IMR-90 (cell line): ENCODE data around the gene IFNL1. TPM values are rescaled to one million over a fixed set of nuclear protein-coding genes. Genes with fewer than 3 reads are reported as not detected.

Experiments
- ATAC-seq: fragments of 200-7000 bp; cut with Tn5 transposase; 2 replicates; pipeline ENCODE4 v1.9.1; 2020; ENCODE audit warnings: low read depth, mild to moderate bottlenecking, moderate library complexity
- BruUV-seq: library from RNA; stranded (reverse); fragments of 400-500 nt; replicated peaks from 2 replicates; lab custom pipeline; 2021; lab: Mats Ljungman, UMichigan
- CTCF ChIA-PET: fragments of 300-600 bp; formaldehyde crosslinking; extraction: SDS; loops from one replicate; lab custom pipeline; 2021; ENCODE audit warnings: antibody characterized with exemption; lab: Yijun Ruan, JAX
- POLR2A ChIA-PET: fragments of 300-600 bp; sonication (Branson Sonifier 250); formaldehyde crosslinking; loops from one replicate; lab custom pipeline; 2022; ENCODE audit warnings: antibody characterized with exemption; ENCODE audit not compliant: unreplicated experiment; lab: Charles Lee
- DNase-seq: peaks from one replicate; pipeline ENCODE4 v3.0.0; 2013
- H2AFZ ChIP-seq: replicated peaks from 2 replicates; pipeline ENCODE3; 2013; ENCODE audit warnings: low read length, mild to moderate bottlenecking; ENCODE audit not compliant: poor library complexity
- H2AK5ac ChIP-seq: 2 replicates; pipeline ENCODE4 v1.6.1; 2013; ENCODE audit warnings: low read depth, low read length, inconsistent platforms
- H2AK9ac ChIP-seq: replicated peaks from 2 replicates; pipeline ENCODE3; 2013; ENCODE audit warnings: mild to moderate bottlenecking, low read depth, low read length, moderate library complexity; ENCODE audit not compliant: poor library complexity
- H2BK120ac ChIP-seq: 2 replicates; pipeline ENCODE4 v1.6.1; 2013; ENCODE audit warnings: low read depth, low read length, inconsistent platforms
- H2BK15ac ChIP-seq: 3 replicates; pipeline ENCODE4 v1.6.1; 2013; ENCODE audit warnings: low read depth, low read length, inconsistent platforms
- H2BK20ac ChIP-seq: 2 replicates; pipeline ENCODE4 v1.6.1; 2013; ENCODE audit warnings: low read depth, mild to moderate bottlenecking, inconsistent platforms, low read length, moderate library complexity
- H2BK5ac ChIP-seq: 2 replicates; pipeline ENCODE4 v1.6.1; 2013; ENCODE audit warnings: mild to moderate bottlenecking, low read depth, low read length, inconsistent platforms; ENCODE audit not compliant: poor library complexity, severe bottlenecking
- H3K14ac ChIP-seq: replicated peaks from 2 replicates; pipeline ENCODE4 v1.6.1; 2013; ENCODE audit warnings: low read depth, low read length, inconsistent platforms
- H3K18ac ChIP-seq: 2 replicates; pipeline ENCODE4 v1.6.1; 2013; ENCODE audit warnings: low read depth, low read length, control low read depth
- H3K23ac ChIP-seq: 2 replicates; pipeline ENCODE4 v1.6.1; 2013; ENCODE audit warnings: low read depth, low read length, inconsistent platforms
- H3K27ac ChIP-seq: 2 replicates; pipeline ENCODE4 v1.5.1; 2013; ENCODE audit warnings: mild to moderate bottlenecking, control low read depth, low read length; ENCODE audit not compliant: insufficient read depth
- H3K27me3 ChIP-seq: 2 replicates; pipeline ENCODE4 v1.6.1; 2013; ENCODE audit warnings: low read length; ENCODE audit not compliant: control insufficient read depth, insufficient read depth
- H3K36me3 ChIP-seq: 2 replicates; pipeline ENCODE4 v1.6.1; 2013; ENCODE audit warnings: low read length, mixed read lengths; ENCODE audit not compliant: control insufficient read depth, insufficient read depth
- H3K4ac ChIP-seq: 2 replicates; pipeline ENCODE4 v1.6.1; 2013; ENCODE audit warnings: low read depth, low read length, inconsistent platforms
- H3K4me1 ChIP-seq: 2 replicates; pipeline ENCODE4 v1.6.1; 2013; ENCODE audit warnings: low read length, mixed read lengths; ENCODE audit not compliant: control insufficient read depth, insufficient read depth
- H3K4me2 ChIP-seq: 2 replicates; pipeline ENCODE4 v1.6.1; 2013; ENCODE audit warnings: low read depth, mild to moderate bottlenecking, control low read depth, low read length, moderate library complexity
- H3K4me3 ChIP-seq: 2 replicates; pipeline ENCODE4 v1.5.1; 2013; ENCODE audit warnings: low read depth, mild to moderate bottlenecking, control low read depth, low read length, moderate library complexity; ENCODE audit not compliant: insufficient read depth
- H3K56ac ChIP-seq: 2 replicates; pipeline ENCODE4 v1.6.1; 2013; ENCODE audit warnings: low read length, inconsistent platforms; ENCODE audit not compliant: insufficient read depth; ENCODE audit errors: extremely low read depth
- H3K79me1 ChIP-seq, 2 experiments: 2 replicates each; pipeline ENCODE4 v1.6.1; 2013; ENCODE audit warnings: low read length in 2 of 2, inconsistent platforms in 1 of 2, low read depth in 1 of 2
- H3K9ac ChIP-seq: 2 replicates; pipeline ENCODE4 v1.6.1; 2013; ENCODE audit warnings: low read depth, low read length, control low read depth
- H3K9me1 ChIP-seq: 2 replicates; pipeline ENCODE4 v1.6.1; 2013; ENCODE audit warnings: low read length, inconsistent platforms; ENCODE audit not compliant: insufficient read depth
- H3K9me3 ChIP-seq: 2 replicates; pipeline ENCODE4 v1.6.1; 2013; ENCODE audit warnings: low read length; ENCODE audit not compliant: control insufficient read depth, insufficient read depth
- H4K20me1 ChIP-seq: 2 replicates; pipeline ENCODE4 v1.6.1; 2013; ENCODE audit warnings: low read length, inconsistent platforms; ENCODE audit not compliant: insufficient read depth
- H4K5ac ChIP-seq: 2 replicates; pipeline ENCODE4 v1.6.1; 2013; ENCODE audit warnings: mild to moderate bottlenecking, low read depth, low read length, control low read depth
- H4K8ac ChIP-seq, 2 experiments: 2 replicates each; pipeline ENCODE4 v1.6.1; 2013; ENCODE audit warnings: low read depth in 2 of 2, low read length in 2 of 2, control low read depth in 1 of 2, inconsistent platforms in 1 of 2
- H4K91ac ChIP-seq: 2 replicates; pipeline ENCODE4 v1.6.1; 2013; ENCODE audit warnings: low read depth, low read length, inconsistent platforms; ENCODE audit not compliant: insufficient read depth
- BHLHE40 ChIP-seq: fragments of 150-350 bp; IDR thresholded peaks from 2 replicates; pipeline ENCODE4 v1.6.1; 2016; ENCODE audit warnings: mild to moderate bottlenecking, low read depth, low read length
- CHD1 ChIP-seq: IDR thresholded peaks from 2 replicates; pipeline ENCODE4 v1.6.1; 2012; ENCODE audit warnings: low read depth, low read length, improper control_type of control experiment
- CTCF ChIP-seq: conservative IDR thresholded peaks from 2 replicates; pipeline ENCODE4 v1.5.1; 2012; ENCODE audit warnings: mild to moderate bottlenecking, low read depth, low read length, improper control_type of control experiment
- ELK1 ChIP-seq: fragments of 150-350 bp; IDR thresholded peaks from 2 replicates; pipeline ENCODE4 v1.6.1; 2016; ENCODE audit warnings: low read depth, mild to moderate bottlenecking, low read length, moderate library complexity, borderline replicate concordance
- FOS ChIP-seq: fragments of 150-350 bp; IDR thresholded peaks from 2 replicates; pipeline ENCODE4 v1.6.1; 2016; ENCODE audit warnings: low read depth, low read length
- MAFK ChIP-seq: IDR thresholded peaks from 2 replicates; pipeline ENCODE4 v1.6.1; 2012; ENCODE audit warnings: low read depth, low read length, improper control_type of control experiment
- MAZ ChIP-seq: IDR thresholded peaks from 2 replicates; pipeline ENCODE4 v1.6.1; 2012; ENCODE audit warnings: low read depth, mild to moderate bottlenecking, low read length, improper control_type of control experiment, moderate library complexity, borderline replicate concordance
- MXI1 ChIP-seq: IDR thresholded peaks from 2 replicates; pipeline ENCODE4 v1.6.1; 2012; ENCODE audit warnings: low read depth, mild to moderate bottlenecking, low read length, moderate library complexity, borderline replicate concordance
- NFE2L2 ChIP-seq: fragments of 150-350 bp; IDR thresholded peaks from 2 replicates; pipeline ENCODE4 v1.6.1; 2016; ENCODE audit warnings: low read depth, mild to moderate bottlenecking, low read length
- POLR2A ChIP-seq: IDR thresholded peaks from 2 replicates; pipeline ENCODE4 v1.6.1; 2012; ENCODE audit warnings: mild to moderate bottlenecking, low read depth, low read length
- USF2 ChIP-seq: fragments of 150-350 bp; IDR thresholded peaks from 2 replicates; pipeline ENCODE4 v1.6.1; 2017; ENCODE audit warnings: mild to moderate bottlenecking, antibody characterized with exemption, low read length, low read depth
- WGBS, 2 experiments: methylation state at CpG; one replicate each; pipeline versions ENCODE4 v1.1.5 to v1.1.7; 2013; ENCODE audit warnings: missing lambda C conversion rate in 2 of 2; ENCODE audit not compliant: insufficient read length in 1 of 2; ENCODE audit errors: extremely low coverage in 2 of 2; 5-methylcytosine and 5-hydroxymethylcytosine counted together
- dilution Hi-C: fragments of 300-500 bp; cut with HindIII; formaldehyde crosslinking; loops from one replicate; pipeline ENCODE4 v1.14.3; 2018; ENCODE audit warnings: low sequenced_read_pairs; ENCODE audit not compliant: unreplicated experiment
- in situ Hi-C: fragments of 300-500 bp; cut with MboI; formaldehyde crosslinking; loops from 3 replicates; pipeline ENCODE4 v1.14.3; 2019; ENCODE audit warnings: low sequenced_read_pairs, inconsistent platforms, mixed read lengths
- intact Hi-C: fragments of 100-400 bp; cut with micrococcal nuclease; formaldehyde crosslinking; loops from 2 replicates; pipeline ENCODE4 v1.10.0; 2022
- polyA plus RNA-seq, 3 experiments: library from polyadenylated mRNA; depleted of rRNA; stranded (reverse); fragments of >200 nt; gene quantifications; 2 replicates each; pipeline ENCODE4 v1.2.3, GENCODE V29; 2012; ENCODE audit warnings: low replicate concordance in 1 of 3
- total RNA-seq: library from RNA; depleted of rRNA; stranded (reverse); fragments of >200 nt; gene quantifications from 2 replicates; pipeline ENCODE4 v1.2.3, GENCODE V29; 2012

The IFNL1 gene
- total and polyA plus RNA-seq, 2 of the 4 experiments (the other 2 are of a cell fraction): not detected

- Histone ChIP-seq H3K27me3 (peaks cover 8% of the 10 kb centered on the region), H3K23ac (no peak overlapping the region), H3K4me1 (no peaks in the 10 kb centered on the region), H3K56ac (no peak overlapping the region), H2AFZ (no peak overlapping the region), H3K9me1 (no peaks in the 10 kb centered on the region), H3K4me3 (no peak overlapping the region), H2AK9ac (no peak overlapping the region), H3K79me1 (no peaks in the 10 kb centered on the region), H2BK120ac (no peak overlapping the region), H4K5ac (no peak overlapping the region), H3K9ac (no peak overlapping the region), H3K4me2 (no peak overlapping the region), H4K91ac (no peak overlapping the region), H3K27ac (no peak overlapping the region), H3K14ac (no peak overlapping the region), H2BK20ac (no peak overlapping the region), H3K36me3 (no peaks in the 10 kb centered on the region), H3K18ac (no peak overlapping the region), H2BK15ac (no peak overlapping the region), H3K4ac (no peak overlapping the region), H4K20me1 (no peaks in the 10 kb centered on the region), H4K8ac (no peak overlapping the region), H2AK5ac (no peak overlapping the region), H3K9me3 (no peaks in the 10 kb centered on the region; the same call in 1 of the 2 replicates), H2BK5ac (no peak overlapping the region)
- intact Hi-C loops: loop anchor here (10.0 kb wide), 1 partner anchor 69 kb away; no protein-coding TSS in a partner anchor
- TF ChIP-seq BHLHE40: no peak
- no peak for TF ChIP-seq FOS
- no peak for TF ChIP-seq CHD1
- TF ChIP-seq USF2: no peak
- TF ChIP-seq ELK1: no peak
- TF ChIP-seq MXI1: no peak
- no peak for TF ChIP-seq CTCF
- TF ChIP-seq POLR2A: no peak
- TF ChIP-seq MAZ: no peak
- no peak for TF ChIP-seq NFE2L2
- TF ChIP-seq MAFK: no peak
- ChIA-PET CTCF (no interaction called here), POLR2A (no interaction called here)
- no TSS peak for BruUV-seq
- ATAC-seq: no peak
- no peak for DNase-seq
- dilution Hi-C loops: no loop called here
- no CpG with 5 or more reads among the region's 1 CpG for WGBS, 2 experiments
- in situ Hi-C loops: no loop called here
These were observed 12.2 kb upstream of the IFNL1 start for GRCh38 chr19:39284032-39284431.
